Measurements from ENCODE around the gene SLC39A1.

SLC39A1 gene

DNA sequence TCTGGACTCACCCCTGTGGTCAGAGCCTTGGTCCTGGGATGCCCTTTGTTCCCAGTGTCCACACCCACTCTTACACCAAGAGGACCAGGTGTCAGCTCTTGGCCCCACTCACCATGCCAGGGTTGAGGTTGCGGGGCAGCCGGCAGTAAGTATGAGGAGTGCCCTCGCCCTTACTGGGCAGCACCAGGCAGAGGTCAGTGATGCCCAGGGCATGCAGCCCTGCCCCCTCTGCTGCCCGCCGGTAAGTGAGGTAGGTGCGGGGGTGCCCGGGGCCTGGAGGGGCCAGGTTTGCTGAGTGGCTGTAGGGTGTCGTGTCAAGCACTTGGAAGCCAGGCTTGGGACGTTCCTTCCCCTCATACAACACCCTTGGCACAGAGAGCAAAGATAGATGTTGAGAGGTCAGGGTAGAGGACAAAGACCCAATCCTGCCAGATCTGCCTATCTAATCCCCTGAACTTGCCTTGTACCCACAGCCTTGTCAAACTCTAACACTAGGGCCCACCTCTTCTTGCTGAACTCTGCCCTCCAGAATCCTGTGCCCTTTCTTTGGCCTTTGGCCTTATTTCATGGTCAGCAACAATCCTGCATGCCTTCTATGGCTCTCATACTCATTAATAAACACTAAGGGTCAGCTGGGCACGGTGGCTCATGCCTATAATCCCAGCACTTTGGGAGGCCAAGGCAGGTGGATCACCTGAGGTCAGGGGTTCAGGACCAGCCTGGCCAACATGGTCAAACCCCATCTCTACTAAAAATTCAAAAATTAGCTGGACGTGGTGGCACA lies 20.4 kb downstream of the SLC39A1 start:
- H3K4me2 ChIP-seq (ENCODE audit: low read length): no peak overlapping the region
- peaks cover 7% of the 10 kb centered on the region; the same call in 1 of the 2 replicates for H3K79me2 ChIP-seq (ENCODE audit: insufficient read depth, low read length)
- H3K27me3 ChIP-seq (ENCODE audit: insufficient read depth, low read length): no peaks in the 10 kb centered on the region
- no peak overlapping the region for H3K9ac ChIP-seq (ENCODE audit: low read length)
- TF ChIP-seq EZH2 (IDR thresholded peaks at IDR 0.05; ENCODE audit: borderline replicate concordance, low read length) (no peak), CTCF (IDR thresholded peaks at IDR 0.05; ENCODE audit: low read length) (no peak)
- H4K20me1 ChIP-seq (ENCODE audit: insufficient read depth, low read length): no peaks in the 10 kb centered on the region
- no peaks in the 10 kb centered on the region for H3K9me2 ChIP-seq (ENCODE audit: low read depth, low read length)
- no peak overlapping the region for H3K4me3 ChIP-seq (ENCODE audit: low read depth, low read length, poor library complexity, severe bottlenecking)
- no peak overlapping the region for H3K27ac ChIP-seq (ENCODE audit: low read depth, low read length, poor library complexity, severe bottlenecking)
- peaks cover 18% of the 10 kb centered on the region for H3K4me1 ChIP-seq (ENCODE audit: insufficient read depth, low read length, severe bottlenecking)
- H3K9me3 ChIP-seq (ENCODE audit: low read length): no peaks in the 10 kb centered on the region
- peaks cover 55% of the 10 kb centered on the region for H3K36me3 ChIP-seq (ENCODE audit: insufficient read depth, low read length)
- peaks cover 4% of the 10 kb centered on the region; the same call in 1 of the 2 replicates for H3F3A ChIP-seq (ENCODE audit: insufficient read depth, low read length)
- H2AFZ ChIP-seq (ENCODE audit: low read length): no peak overlapping the region

- no peaks in the 10 kb centered on the region for H3K9me2 ChIP-seq (ENCODE audit: low read depth, low read length)
- peaks cover 18% of the 10 kb centered on the region for H3K4me1 ChIP-seq (ENCODE audit: insufficient read depth, low read length, severe bottlenecking)
- H3K27me3 ChIP-seq (ENCODE audit: insufficient read depth, low read length): no peaks in the 10 kb centered on the region
- H3K79me2 ChIP-seq (ENCODE audit: insufficient read depth, low read length): peaks cover 7% of the 10 kb centered on the region; the same call in 1 of the 2 replicates
- peaks cover 2% of the 10 kb centered on the region; the same call in 1 of the 2 replicates for H3F3A ChIP-seq (ENCODE audit: insufficient read depth, low read length)
- no peak overlapping the region for H3K27ac ChIP-seq (ENCODE audit: low read depth, low read length, poor library complexity, severe bottlenecking)
- H3K4me3 ChIP-seq (ENCODE audit: low read depth, low read length, poor library complexity, severe bottlenecking): no peak overlapping the region
- no peaks in the 10 kb centered on the region for H3K9me3 ChIP-seq (ENCODE audit: low read length)
- TF ChIP-seq EZH2 (IDR thresholded peaks at IDR 0.05; ENCODE audit: borderline replicate concordance, low read length): no peak
- TF ChIP-seq CTCF (IDR thresholded peaks at IDR 0.05; ENCODE audit: low read length): no peak
- H2AFZ ChIP-seq (ENCODE audit: low read length): no peak overlapping the region
- no peaks in the 10 kb centered on the region for H4K20me1 ChIP-seq (ENCODE audit: insufficient read depth, low read length)
- H3K36me3 ChIP-seq (ENCODE audit: insufficient read depth, low read length): peaks cover 61% of the 10 kb centered on the region
- no peak overlapping the region for H3K9ac ChIP-seq (ENCODE audit: low read length)
- no peak overlapping the region for H3K4me2 ChIP-seq (ENCODE audit: low read length)
Measured at GRCh38 chr1:153941826-153942725, 21.3 kb downstream of the SLC39A1 start.

DNA sequence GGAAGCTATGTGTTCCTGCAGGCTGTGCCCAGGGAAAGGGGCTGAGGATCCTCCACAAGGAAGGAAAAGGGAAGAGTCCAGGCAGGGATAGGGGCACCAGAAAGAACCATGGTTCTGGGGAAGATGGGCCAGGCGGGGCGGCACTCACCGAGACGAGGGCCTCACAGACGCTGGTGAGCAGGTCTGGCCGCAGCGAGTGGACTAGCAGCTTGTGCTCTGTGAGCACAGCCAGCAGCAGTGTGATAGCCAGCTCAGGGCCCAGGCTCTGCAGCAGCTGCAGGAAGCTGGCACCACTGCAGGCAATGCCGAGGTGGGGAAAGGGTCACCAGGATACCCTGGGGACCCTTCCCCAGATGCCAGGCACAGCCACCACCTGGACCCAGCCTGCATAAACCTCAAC lies 22.6 kb downstream of the SLC39A1 start:
- Histone ChIP-seq H3K9me2 (ENCODE audit: low read depth, low read length) (no peaks in the 10 kb centered on the region), H3K27me3 (ENCODE audit: insufficient read depth, low read length) (no peaks in the 10 kb centered on the region), H3K4me3 (ENCODE audit: low read depth, low read length, poor library complexity, severe bottlenecking) (no peak overlapping the region), H2AFZ (ENCODE audit: low read length) (no peak overlapping the region), H3K4me1 (ENCODE audit: insufficient read depth, low read length, severe bottlenecking) (peaks cover 13% of the 10 kb centered on the region), H3K9me3 (ENCODE audit: low read length) (no peaks in the 10 kb centered on the region), H3K36me3 (ENCODE audit: insufficient read depth, low read length) (peaks cover 73% of the 10 kb centered on the region), H3K27ac (ENCODE audit: low read depth, low read length, poor library complexity, severe bottlenecking) (no peak overlapping the region), H3K79me2 (ENCODE audit: insufficient read depth, low read length) (peaks cover 7% of the 10 kb centered on the region; the same call in 1 of the 2 replicates), H3F3A (ENCODE audit: insufficient read depth, low read length) (no peaks in the 10 kb centered on the region), H4K20me1 (ENCODE audit: insufficient read depth, low read length) (no peaks in the 10 kb centered on the region), H3K9ac (ENCODE audit: low read length) (no peak overlapping the region), H3K4me2 (ENCODE audit: low read length) (no peak overlapping the region)
- TF ChIP-seq EZH2 (IDR thresholded peaks at IDR 0.05; ENCODE audit: borderline replicate concordance, low read length): no peak
- no peak for TF ChIP-seq CTCF (IDR thresholded peaks at IDR 0.05; ENCODE audit: low read length)

Data from OCI-LY1 (cell line).